GM21529 (cell line): Measurements from ENCODE around the gene LIMS1.
"Not testable (repeated sequence)": the region's sequence is repeated elsewhere in the genome, so short reads cannot be mapped to it uniquely, and the experiment has no call there.

Experiments used
- ATAC-seq: cut with Tn5 transposase; IDR thresholded peaks from one replicate; pipeline ENCODE4 v1.9.1; 2021; ENCODE audit not compliant: unreplicated experiment

The LIMS1 gene

DNA sequence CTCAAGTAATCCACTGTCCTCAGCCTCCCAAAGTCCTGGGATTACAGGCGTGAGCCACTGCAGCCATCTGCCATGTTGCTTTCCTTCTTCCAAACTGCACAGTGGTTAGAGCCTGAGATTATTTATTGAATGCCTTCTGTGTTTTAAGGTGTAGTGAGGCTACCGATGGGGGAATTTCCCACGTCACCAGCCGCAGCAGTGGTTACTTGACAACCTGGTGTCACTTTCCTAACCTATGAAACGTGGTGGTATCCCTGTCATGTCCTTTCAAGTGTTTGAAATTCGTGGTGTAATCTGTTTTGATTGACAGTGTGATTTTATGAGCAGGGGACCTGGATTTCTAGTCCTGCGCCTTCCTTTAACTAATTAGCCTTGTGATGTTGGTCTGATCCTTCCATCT lies 124.3 kb downstream of the LIMS1 start:
- not testable (repeated sequence) for ATAC-seq

DNA sequence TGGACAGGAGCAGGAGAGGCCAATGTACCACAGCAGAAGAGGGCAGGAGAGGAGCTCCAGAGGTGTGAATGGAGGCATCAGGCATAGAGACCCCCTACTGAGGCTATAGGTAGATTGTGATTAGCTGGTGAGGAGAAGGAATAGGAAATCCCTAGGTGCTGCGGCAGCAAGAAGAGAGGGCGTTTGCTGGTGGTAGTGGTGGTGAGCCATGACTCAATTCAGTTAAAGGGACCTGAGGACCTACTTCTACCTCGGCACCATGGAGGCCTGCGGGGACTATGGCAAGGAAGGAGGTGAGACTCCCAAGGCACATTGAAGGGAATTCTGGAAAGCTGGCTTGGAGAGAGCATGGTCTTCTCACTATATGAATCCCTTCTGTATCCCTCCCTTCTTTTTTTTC lies 127.2 kb downstream of the LIMS1 start:
- not testable (repeated sequence) for ATAC-seq

DNA sequence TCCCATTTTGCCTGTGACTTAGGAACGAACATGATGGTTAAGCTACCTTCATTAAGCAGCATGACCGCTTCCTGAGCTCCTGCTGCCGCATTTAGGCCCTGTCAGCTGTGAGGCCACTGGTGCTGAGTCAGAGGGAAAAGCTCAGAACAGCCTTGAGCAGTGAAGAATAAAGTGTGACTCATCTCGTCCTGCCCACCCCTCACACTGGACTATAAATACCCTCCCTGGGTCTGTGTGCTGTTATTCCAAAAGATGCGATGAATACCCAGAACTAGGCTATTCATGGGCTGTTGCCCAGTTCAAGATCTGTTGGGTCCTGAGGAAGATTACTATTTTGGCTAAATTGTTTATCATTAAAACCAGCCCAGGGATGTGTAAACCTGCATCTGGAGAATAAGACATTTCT lies 127.9 kb downstream of the LIMS1 start:
- peak; percentile 91 for ATAC-seq

DNA sequence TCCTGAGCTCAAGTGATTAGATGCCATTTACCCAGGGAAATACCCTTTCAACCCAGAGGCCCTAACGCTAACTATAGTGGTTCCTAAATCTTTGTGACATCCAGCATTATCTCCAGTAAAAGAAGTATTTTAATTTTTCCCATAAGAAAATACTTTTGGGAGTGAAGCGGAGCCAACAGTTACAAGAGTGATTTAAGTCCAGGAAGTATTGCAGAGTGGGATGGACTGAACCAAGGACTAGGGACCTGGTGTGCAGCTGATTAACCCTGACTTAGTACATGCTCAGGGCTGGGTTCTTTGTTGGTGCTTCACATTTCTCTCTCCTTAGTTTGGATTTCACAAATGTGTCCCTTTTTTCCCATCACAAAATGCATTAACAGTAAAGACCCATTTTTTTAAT lies 129.1 kb downstream of the LIMS1 start:
- ATAC-seq, result not testable (repeated sequence)

DNA sequence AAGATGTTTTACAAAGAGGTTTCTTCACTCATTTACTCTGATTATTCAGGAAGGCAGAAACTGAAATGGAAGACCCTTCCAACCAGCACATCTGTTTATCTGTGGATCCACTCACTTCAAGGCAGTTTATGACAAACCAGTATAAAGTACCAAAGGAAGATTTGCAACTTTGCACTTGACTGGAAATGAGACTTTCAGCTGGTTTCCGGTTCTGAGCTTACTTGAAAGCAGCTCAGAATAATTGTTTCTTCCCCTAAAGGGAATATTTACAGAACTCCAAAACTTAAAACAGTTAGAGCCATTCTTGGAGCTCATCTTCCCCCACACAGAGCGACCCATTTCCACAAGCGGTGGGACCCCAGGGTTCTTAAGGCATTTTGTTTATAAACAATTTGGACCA lies 129.8 kb downstream of the LIMS1 start:
- ATAC-seq, result peak; percentile 38

DNA sequence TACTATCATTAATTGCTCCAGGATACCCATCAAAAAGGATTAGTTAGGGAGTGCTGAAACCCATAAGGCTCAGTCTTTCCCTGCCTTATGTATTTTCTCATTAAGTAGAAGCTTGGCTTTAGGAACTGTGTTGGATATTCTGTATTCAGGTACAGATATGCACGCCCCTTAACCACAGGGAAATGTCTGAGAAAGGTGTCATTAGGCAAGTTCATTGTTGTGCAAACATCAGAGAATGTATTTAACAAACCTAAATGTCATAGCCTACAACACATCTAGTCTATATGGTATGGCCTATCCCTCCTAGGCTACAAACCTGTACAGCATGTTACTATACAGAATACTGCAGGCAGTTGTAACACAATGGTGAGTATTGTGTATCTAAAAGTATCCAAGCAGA lies 130.7 kb downstream of the LIMS1 start:
- ATAC-seq, result not testable (repeated sequence)

DNA sequence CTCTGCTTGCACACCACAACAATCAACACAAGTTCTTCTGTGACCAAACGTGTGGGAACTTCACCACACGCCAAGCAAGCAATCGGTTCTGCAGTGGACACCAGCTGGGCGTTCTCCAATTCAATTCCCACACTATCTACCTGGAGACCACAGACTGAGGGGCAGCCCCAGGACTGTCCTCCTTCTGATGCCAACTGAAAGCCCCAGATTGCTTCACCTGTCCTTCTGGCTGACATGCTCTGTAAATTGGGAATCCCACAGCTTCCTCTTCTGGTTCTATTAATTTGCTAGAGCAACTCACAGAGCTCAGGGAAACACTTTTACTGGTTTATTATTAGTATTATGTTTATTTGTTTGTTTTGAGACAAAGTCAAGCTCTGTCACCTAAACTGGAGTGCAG lies 131.7 kb downstream of the LIMS1 start:
- ATAC-seq, result not testable (repeated sequence)

DNA sequence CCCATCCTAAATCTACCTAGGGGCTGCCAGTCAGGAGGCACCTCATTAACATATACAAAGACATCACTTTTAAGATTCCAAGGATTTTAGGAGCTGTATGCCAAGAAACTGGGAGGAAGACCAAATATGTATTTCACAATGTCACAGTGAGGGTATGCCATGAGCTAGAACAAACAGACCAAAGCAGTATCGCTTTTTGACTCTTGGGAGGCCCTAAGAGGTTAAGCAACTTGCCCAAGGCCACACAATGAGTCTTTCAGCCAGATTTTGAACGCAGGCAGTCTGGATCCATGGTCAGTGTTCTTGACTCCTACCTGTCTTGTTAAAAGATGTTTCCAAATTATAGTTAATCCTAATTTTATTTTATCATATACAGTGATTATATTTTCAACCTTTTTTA lies 132.9 kb downstream of the LIMS1 start:
- not testable (repeated sequence) for ATAC-seq

DNA sequence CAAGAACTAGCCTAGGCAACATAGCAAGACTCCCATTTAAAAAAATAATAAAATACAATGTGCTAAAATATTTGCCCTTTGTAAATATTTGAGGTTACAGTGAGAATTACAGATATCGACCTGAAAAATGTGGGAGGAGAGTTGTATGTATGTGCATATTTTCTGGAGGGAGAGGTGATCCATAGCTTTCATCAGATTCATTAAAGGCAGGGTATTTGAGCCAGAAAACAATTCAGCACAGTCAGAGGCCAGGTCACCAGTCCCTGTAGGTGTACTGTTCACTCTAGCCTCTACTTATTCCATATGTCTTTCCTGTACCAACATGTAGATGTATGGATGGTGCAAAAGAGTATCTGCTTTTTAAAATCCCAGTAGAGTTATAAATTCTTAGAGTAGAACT lies 136.0 kb downstream of the LIMS1 start:
- ATAC-seq, result not testable (repeated sequence)

DNA sequence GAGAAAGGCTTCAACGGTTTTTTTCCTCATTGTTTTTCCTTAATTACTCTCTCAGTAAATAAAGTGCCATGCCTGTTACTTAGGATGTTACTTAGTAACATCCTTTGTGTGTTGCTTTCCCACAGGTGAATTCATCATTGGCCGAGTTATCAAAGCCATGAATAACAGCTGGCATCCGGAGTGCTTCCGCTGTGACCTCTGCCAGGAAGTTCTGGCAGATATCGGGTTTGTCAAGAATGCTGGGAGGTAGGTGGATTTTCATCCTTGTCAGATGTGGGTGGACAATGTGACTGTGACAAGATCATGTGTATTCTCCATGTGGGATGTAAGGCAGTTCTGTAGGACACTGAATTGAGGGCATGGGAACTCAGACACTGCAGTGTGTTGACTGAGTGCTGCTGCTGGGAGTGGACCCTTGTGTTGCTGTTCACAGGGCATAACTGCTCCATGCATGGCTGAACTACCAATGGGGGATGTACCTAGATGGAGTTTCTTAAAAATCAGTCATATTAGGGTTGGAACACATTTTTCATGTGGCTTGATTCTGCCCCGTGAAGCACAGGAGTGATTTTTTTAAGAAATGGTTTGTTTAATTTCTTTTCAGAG lies 138.0 kb downstream of the LIMS1 start:
- ATAC-seq, result not testable (repeated sequence)

DNA sequence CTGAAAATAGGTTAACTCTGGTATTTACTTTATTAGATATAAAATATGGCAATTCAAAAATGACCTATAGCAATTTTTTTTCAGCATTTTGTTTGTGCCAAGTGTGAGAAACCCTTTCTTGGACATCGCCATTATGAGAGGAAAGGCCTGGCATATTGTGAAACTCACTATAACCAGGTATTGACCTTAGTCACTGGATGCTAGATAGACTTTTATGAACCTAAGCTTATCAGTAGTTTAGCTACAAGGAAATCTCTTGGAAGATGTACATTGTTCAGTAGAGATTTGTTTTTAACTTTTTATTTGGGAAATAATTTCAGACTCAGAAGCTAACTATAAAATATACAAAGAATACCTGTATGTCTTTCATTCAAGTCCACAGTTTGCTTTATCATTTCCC lies 142.3 kb downstream of the LIMS1 start:
- not testable (repeated sequence) for ATAC-seq

DNA sequence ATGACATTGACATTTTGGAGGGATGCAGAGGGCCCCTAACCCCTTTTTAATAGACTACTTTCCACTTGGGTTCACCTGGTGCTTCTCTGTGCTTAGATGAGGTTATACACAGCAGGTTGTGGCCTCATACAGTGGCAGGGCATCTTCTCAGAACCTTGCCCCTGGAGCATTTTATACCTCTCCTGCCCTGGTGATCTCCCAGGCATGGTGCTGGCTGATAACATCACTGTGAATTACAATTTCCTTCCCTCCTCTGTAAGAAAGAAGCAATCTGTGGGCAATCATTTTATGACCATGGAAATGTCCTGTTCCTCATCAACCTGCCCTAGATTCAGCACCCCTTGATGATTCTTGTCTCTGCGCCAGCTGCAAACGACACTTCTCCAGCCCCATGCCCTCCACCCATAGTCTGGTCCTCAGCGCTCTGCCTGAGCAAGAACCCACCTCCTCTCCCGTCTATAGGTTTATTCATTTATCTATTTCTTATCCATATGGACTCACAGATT lies 143.0 kb downstream of the LIMS1 start:
- not testable (repeated sequence) for ATAC-seq

DNA sequence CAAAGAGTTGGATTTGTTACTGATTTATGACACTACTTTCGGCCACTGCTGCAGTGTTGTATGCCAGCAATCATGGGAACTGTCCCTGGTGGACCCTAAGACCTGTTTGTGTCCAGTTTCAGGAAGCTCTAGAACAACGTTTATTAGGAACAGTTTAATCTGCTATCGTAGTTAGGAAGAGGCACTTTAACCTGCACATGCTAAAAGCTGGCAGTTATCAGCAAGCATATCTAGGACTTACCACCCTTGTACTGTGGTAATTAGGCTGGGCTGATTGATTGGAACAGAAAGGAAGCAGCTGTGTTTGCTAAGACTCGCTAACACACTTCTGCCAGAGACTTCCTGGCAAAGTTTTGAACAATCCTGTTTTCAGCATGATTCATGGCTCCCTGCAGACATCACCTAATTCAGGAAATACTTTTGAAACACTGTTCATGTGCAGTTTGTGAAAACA lies 144.0 kb downstream of the LIMS1 start:
- not testable (repeated sequence) for ATAC-seq

DNA sequence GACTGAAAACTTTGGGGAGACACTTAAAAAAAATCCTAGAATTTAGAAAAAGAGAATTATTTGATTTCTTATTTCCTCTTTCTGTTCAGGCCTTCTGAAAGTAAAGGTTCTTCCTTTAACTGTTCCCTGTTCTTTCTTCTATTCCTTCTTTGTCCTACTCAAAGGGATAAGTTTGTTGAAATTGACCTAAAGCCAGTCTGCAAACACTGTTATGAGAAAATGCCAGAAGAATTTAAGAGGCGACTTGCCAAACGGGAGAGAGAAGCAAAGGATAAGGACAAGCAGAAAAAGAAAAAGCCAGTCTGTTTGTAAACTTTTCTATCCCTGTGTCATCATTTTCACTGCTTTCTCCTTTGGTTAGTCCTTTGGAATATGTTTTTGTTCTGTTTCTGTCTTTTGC lies 146.5 kb downstream of the LIMS1 start:
- ATAC-seq, result not testable (repeated sequence)

DNA sequence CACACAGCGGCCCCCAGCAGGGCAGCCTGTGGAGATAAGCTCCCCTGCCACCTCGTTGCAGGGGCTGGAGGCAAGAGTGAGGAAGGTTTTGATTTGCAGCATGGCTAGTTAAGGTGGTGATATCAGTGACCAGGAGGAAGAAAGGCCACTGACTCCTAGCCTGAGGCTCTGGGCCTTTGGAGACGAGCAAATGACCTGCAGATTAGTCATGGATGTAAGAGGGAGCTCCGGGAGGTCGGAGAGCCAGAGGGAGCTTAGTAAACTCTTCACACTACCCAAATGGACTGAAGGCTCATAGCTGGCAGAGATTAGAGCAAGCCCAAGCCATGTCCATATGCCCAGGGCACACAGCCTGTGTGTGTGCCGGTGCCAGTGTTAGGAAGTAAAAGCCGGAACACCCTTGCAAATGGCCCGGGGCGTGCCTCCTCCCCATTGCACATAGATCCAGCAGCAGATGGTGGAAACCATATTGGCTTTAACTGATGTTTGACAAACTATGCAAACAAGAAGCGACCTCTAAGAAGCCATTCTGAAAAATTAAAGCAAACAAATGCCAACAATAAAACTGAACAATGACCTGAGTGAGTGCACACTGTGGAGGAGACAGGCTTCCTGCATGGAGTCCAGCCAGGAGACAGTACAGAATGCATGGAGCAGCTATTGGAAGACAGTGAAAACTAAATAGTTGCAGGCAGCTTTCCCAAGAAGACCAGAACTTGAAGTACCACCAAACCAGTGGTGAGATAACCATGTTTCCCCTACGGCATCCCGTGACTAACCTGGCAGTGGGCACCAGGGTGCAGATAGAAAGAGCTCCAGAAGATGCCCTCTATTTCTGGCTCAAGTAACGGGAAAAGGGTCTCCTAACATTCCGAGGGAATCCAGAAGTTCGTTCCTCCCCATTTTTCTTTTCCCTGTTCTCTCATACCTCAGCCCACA lies 154.8 kb downstream of the LIMS1 start:
- not testable (repeated sequence) for ATAC-seq

DNA sequence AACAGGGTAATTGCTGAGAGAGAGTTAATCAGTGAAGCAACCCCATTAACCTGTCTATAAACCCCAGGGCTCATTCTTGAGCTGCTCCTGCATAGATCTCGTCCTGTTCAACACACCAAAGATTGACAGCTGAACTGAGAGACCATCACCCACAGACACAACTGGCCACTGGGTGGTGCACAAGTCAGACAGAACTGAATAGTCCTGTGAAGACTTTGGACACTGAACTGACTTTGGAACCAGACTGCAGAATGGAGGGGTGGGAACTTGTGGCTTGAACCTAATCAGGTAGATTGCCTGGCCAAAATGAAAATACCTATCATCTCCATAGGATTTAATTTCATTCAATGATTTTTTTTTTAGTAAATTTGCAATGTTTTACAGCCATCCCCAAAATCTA lies 155.7 kb downstream of the LIMS1 start:
- peak; percentile 69 for ATAC-seq

DNA sequence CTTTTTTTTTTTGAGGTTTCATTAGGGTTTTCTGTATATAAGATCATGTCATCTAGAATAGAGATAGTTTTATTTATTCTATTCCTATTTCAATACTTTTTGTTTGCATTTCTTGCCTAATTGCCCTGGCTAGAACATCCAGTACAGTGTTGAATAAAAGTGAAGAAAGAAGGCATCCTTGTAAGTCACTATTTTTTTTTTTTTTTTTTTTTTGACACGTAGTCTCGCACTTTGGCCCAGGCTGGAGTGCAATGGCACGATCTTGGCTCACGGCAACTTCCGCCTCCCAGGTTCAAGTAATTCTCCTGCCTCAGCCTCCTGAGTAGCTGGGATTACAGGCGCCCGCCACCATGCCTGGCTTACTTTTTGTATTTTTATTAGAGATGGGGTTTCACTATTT lies 157.2 kb downstream of the LIMS1 start:
- no peak for ATAC-seq

DNA sequence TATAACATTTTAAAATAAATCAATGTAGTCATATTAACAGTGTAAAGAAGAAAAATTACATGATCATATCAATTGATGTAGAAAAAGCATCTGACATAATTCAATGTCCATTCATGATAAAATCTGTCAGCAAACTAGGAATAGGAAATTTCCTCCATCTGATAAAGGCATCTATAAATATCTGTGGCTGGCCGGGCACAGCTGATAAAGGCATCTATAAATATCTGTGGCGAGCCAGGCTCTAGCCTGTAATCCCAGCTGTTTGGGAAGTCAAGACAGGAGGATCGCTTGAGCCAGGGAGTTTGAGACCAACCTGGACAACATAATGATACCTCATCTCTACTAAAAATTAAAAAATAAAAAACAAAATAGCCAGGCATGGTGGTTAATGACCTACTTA lies 166.9 kb downstream of the LIMS1 start:
- ATAC-seq, result no peak

DNA sequence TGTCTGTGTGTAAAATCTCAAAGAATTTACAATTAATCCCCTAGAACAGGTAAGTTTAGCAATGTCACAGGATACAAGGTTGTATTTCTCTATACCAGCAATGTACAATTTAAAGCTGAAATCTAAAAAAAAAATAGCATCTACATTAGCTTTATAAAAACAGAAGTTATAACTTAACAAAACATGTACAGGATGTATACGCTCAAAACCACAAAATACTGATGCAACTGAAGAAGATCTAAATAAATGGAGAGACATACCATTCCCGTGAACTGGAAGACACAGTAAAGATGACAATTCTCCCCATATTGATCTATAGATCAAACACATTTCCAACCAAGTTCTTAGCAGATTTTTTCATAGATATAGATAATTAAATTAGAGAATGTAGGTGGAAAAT lies 167.5 kb downstream of the LIMS1 start:
- no peak for ATAC-seq

DNA sequence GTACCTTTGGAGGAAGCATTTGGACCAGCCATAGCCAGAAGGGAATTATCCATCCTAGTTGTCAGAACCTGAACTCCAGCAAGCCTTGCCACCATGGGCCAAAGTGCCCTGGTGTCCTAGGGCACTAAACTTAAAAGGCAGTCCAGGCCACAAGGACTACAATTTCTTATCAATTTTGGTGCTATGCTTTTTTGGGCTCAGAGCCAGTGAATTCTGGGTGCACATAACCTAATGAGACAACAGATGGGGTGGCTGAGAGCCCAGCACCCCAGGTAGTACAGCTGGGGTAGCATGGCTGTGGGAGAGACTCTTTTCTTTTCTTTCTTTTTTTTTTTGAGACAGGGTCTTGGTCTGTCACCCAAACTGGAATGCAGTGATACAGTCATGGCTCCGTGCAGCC lies 170.6 kb downstream of the LIMS1 start:
- ATAC-seq, result no peak

DNA sequence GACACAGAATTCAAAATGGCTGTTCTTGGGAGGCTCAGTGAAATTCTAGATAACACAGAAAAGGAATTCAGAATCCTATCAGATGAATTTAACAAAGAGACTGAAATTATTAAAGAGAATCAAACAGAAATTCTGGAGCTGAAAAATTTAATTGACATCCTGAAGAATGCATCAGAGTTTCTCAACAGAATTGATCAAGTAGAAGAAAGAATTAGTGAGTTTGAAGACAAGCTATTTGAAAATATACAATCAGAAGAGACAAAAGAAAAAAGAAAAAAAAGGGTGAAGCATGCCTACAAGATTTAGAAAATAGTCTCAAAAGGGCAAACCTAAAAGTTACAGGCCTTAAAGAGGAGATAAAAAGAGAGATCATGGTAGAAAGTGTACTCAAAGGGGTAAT lies 173.0 kb downstream of the LIMS1 start:
- ATAC-seq, result no peak

DNA sequence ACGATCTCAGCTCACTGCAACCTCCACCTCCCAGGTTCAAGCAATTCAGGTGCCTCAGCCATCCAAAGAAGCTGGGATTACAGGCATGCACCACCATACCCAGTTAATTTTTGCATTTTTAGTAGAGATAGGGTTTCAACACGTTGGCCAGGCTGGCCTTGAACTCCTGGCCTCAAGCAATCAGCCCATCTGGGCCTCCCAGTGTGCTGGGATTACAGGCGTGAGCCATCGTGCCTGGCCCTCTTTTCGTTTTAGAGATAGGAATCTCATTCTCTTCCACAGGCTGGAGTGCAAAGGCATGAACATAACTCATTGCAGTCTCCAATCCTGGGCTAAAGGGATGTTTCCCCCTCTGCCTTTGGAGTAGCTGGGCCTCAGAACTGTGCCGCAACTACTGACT lies 182.7 kb downstream of the LIMS1 start:
- not testable (repeated sequence) for ATAC-seq
